ENCODE data around the gene FMN1. TPM values are rescaled to one million over a fixed set of nuclear protein-coding genes. Genes with fewer than 3 reads are reported as not detected.
A peak's percentile ranks its signal among the peaks of the same experiment; 100 is the strongest.

Gene FMN1
- total and polyA plus RNA-seq, 2 donors from 2014 or later = 0.71 to 44.8 TPM

- H3K27me3 ChIP-seq (ENCODE audit: control insufficient read depth, insufficient read depth, low read length) = no peaks in the 10 kb centered on the region
- TF ChIP-seq, protein P1, sequence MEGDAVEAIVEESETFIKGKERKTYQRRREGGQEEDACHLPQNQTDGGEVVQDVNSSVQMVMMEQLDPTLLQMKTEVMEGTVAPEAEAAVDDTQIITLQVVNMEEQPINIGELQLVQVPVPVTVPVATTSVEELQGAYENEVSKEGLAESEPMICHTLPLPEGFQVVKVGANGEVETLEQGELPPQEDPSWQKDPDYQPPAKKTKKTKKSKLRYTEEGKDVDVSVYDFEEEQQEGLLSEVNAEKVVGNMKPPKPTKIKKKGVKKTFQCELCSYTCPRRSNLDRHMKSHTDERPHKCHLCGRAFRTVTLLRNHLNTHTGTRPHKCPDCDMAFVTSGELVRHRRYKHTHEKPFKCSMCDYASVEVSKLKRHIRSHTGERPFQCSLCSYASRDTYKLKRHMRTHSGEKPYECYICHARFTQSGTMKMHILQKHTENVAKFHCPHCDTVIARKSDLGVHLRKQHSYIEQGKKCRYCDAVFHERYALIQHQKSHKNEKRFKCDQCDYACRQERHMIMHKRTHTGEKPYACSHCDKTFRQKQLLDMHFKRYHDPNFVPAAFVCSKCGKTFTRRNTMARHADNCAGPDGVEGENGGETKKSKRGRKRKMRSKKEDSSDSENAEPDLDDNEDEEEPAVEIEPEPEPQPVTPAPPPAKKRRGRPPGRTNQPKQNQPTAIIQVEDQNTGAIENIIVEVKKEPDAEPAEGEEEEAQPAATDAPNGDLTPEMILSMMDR (IDR thresholded peaks at IDR 0.05; ENCODE audit: borderline replicate concordance, extremely low read depth, insufficient read depth) = no peak
- FAIRE-seq = no peak
- H3K27ac ChIP-seq (ENCODE audit: low read depth in 2 of 2, low read length in 2 of 2) = no peak overlapping the region
- H3K9me3 ChIP-seq (ENCODE audit: control insufficient read depth in 2 of 3, insufficient read depth in 1 of 3, low read length in 3 of 3) = no peaks in the 10 kb centered on the region
- H3K36me3 ChIP-seq (ENCODE audit: control insufficient read depth in 2 of 3, insufficient read depth in 3 of 3, low read length in 3 of 3) = no peaks in the 10 kb centered on the region
- intact Hi-C loops (cut with DNase I) = no loop called here
- H3K4me3 ChIP-seq (ENCODE audit: low read length in 3 of 3) = no peak overlapping the region
- peaks cover 0 to 3% (median 0%) of the 10 kb centered on the region in 3 donors for H3K4me1 ChIP-seq (ENCODE audit: control insufficient read depth in 2 of 3, insufficient read depth in 2 of 3, low read depth in 1 of 3, low read length in 3 of 3)
- DNase-seq = no peak
- H3K9ac ChIP-seq (ENCODE audit: low read length in 3 of 3) = no peak overlapping the region
Measured at GRCh38 chr15:33204926-33205325, 10.4 kb upstream of the FMN1 start.

- no peak overlapping the region for H3K27ac ChIP-seq (ENCODE audit: low read depth in 2 of 2, low read length in 2 of 2)
- TF ChIP-seq, protein P1 (IDR thresholded peaks at IDR 0.05; ENCODE audit: borderline replicate concordance, extremely low read depth, insufficient read depth) = no peak
- no peaks in the 10 kb centered on the region for H3K9me3 ChIP-seq (ENCODE audit: control insufficient read depth in 2 of 3, insufficient read depth in 1 of 3, low read length in 3 of 3)
- no peak overlapping the region for H3K9ac ChIP-seq (ENCODE audit: low read length in 3 of 3)
- H3K36me3 ChIP-seq (ENCODE audit: control insufficient read depth in 2 of 3, insufficient read depth in 3 of 3, low read length in 3 of 3) = no peaks in the 10 kb centered on the region
- peaks cover 0 to 3% (median 0%) of the 10 kb centered on the region in 3 donors for H3K4me1 ChIP-seq (ENCODE audit: control insufficient read depth in 2 of 3, insufficient read depth in 2 of 3, low read depth in 1 of 3, low read length in 3 of 3)
- FAIRE-seq (no peak), DNase-seq (no peak)
- intact Hi-C loops (cut with DNase I) = no loop called here
- no peaks in the 10 kb centered on the region for H3K27me3 ChIP-seq (ENCODE audit: control insufficient read depth, insufficient read depth, low read length)
- H3K4me3 ChIP-seq (ENCODE audit: low read length in 3 of 3) = no peak overlapping the region
Measured at GRCh38 chr15:33204087-33204486, 9.6 kb upstream of the FMN1 start.

DNA sequence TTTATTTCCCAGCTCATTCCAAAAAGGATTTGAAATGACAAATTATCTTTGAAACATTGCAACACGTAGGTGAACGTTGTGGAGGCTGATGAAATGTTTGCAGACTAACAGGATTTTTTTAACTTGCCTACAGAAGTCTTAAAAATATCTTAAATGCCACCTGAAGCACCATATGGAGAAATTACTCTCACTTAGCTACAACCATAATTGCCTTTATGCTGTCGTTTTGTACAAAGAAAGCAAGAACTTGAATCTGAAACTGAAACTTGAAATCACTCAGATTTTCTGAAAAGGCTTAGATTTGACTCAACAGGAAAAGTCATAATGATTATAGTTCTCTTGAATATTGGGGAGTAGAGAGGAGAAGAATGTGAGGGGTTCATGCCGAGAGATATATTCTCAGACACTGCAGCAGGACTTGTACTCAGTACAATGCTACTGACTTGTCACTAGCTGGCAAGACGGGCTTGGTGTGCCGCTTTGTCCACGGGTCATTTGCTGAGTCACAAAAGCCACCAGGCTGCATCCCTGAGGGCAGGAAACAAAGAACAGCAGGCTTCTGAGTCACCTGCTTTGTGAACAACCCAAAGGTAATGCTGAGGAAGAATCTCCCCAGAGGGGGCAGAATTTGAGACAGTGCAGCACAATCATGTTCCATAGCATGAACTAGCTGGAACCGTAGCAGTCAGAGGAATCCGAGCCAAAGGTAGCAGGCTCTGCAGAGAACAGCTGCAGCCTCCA lies 7.1 kb upstream of the FMN1 start:
- TF ChIP-seq, protein P1 (IDR thresholded peaks at IDR 0.05; ENCODE audit: borderline replicate concordance, extremely low read depth, insufficient read depth) = peak; percentile 12
- FAIRE-seq (no peak), DNase-seq (peak; percentile 54 to 72 (median 66))
- no peak overlapping the region for H3K9ac ChIP-seq (ENCODE audit: low read length in 3 of 3)
- H3K27ac ChIP-seq (ENCODE audit: low read depth in 2 of 2, low read length in 2 of 2) = no peak overlapping the region
- peak overlapping the region in 2 of 3 donors; percentile 3 to 58 for H3K4me3 ChIP-seq (ENCODE audit: low read length in 3 of 3)
- H3K9me3 ChIP-seq (ENCODE audit: control insufficient read depth in 2 of 3, insufficient read depth in 1 of 3, low read length in 3 of 3) = no peaks in the 10 kb centered on the region
- intact Hi-C loops (cut with DNase I) = no loop called here
- H3K27me3 ChIP-seq (ENCODE audit: control insufficient read depth, insufficient read depth, low read length) = no peaks in the 10 kb centered on the region
- H3K36me3 ChIP-seq (ENCODE audit: control insufficient read depth in 2 of 3, insufficient read depth in 3 of 3, low read length in 3 of 3) = no peaks in the 10 kb centered on the region
- H3K4me1 ChIP-seq (ENCODE audit: control insufficient read depth in 2 of 3, insufficient read depth in 2 of 3, low read depth in 1 of 3, low read length in 3 of 3) = peaks cover 0 to 3% (median 0%) of the 10 kb centered on the region in 3 donors
